Measurements from ENCODE around the gene SELENOO.

Gene SELENOO

DNA sequence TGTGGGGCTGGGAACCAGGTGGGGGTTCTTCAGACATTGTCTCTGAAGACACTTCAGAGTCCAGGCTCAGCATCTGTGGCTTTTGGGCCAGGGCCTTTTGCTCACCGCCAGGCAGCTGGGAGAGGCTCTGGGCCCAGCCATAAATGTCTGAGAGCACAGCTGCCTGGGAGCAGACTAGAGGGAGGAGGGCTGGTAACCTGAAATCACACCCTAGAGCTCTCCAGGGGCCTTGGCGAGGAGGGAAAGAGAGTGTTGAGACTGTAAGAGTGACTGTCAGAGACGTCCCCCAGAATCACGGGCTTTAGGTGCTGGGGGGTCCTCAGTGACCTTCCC is 11.0 kb upstream of the SELENOO start:
- Histone ChIP-seq H3K18ac (ENCODE audit: low read length) (peak overlapping the region; percentile 71), H2AFZ (ENCODE audit: low read length) (no peak overlapping the region), H2BK15ac (ENCODE audit: low read length) (peak overlapping the region; percentile 38), H3K4me1 (ENCODE audit: control insufficient read depth in 2 of 2, insufficient read depth in 1 of 2, low read depth in 1 of 2, low read length in 2 of 2) (peaks cover 4 to 11% of the 10 kb centered on the region in 2 donors), H3K36me3 (replicated peaks in 1 of 2; ENCODE audit: control insufficient read depth in 2 of 2, insufficient read depth in 2 of 2, low read length in 2 of 2) (peaks cover 14 to 20% of the 10 kb centered on the region in 2 donors), H2BK12ac (ENCODE audit: low read length) (no peak overlapping the region), H3K4me2 (ENCODE audit: insufficient read depth, low read length, poor library complexity, severe bottlenecking) (no peak overlapping the region), H2BK120ac (ENCODE audit: low read depth, low read length) (no peak overlapping the region), H3K27ac (replicated peaks; ENCODE audit: low read length) (no peak overlapping the region), H3K14ac (ENCODE audit: low read length) (no peak overlapping the region), H3K27me3 (ENCODE audit: control insufficient read depth in 3 of 3, insufficient read depth in 3 of 3, low read depth in 1 of 3, low read length in 3 of 3) (peaks cover 0 to 7% (median 0%) of the 10 kb centered on the region in 3 experiments), H2AK5ac (ENCODE audit: low read depth, low read length) (no peak overlapping the region), H3K79me1 (ENCODE audit: low read depth, low read length) (peaks cover 16% of the 10 kb centered on the region), H3K23ac (ENCODE audit: low read depth, low read length, poor library complexity) (peak overlapping the region; percentile 89), H4K8ac (ENCODE audit: low read depth, low read length) (no peak overlapping the region), H3K4me3 (ENCODE audit: low read length in 2 of 2) (no peak overlapping the region), H3K4ac (ENCODE audit: low read length) (no peak overlapping the region), H4K91ac (ENCODE audit: low read depth, low read length, poor library complexity) (no peak overlapping the region), H3K9me3 (replicated peaks in 1 of 2; ENCODE audit: control insufficient read depth in 2 of 2, insufficient read depth in 1 of 2, low read depth in 1 of 2, low read length in 2 of 2) (peaks cover 0 to 1% of the 10 kb centered on the region in 2 donors), H2BK5ac (ENCODE audit: low read length) (peak overlapping the region; percentile 71), H3K9ac (ENCODE audit: low read depth, low read length, poor library complexity) (peak overlapping the region; percentile 81)
- no peak for DNase-seq (ENCODE audit: low spot score)
- WGBS, 2 donors (ENCODE audit: extremely low coverage in 2 of 2, insufficient read length in 2 of 2, insufficient replicate concordance in 1 of 2): no CpG with 5 or more reads among the region's 4 CpGs

DNA sequence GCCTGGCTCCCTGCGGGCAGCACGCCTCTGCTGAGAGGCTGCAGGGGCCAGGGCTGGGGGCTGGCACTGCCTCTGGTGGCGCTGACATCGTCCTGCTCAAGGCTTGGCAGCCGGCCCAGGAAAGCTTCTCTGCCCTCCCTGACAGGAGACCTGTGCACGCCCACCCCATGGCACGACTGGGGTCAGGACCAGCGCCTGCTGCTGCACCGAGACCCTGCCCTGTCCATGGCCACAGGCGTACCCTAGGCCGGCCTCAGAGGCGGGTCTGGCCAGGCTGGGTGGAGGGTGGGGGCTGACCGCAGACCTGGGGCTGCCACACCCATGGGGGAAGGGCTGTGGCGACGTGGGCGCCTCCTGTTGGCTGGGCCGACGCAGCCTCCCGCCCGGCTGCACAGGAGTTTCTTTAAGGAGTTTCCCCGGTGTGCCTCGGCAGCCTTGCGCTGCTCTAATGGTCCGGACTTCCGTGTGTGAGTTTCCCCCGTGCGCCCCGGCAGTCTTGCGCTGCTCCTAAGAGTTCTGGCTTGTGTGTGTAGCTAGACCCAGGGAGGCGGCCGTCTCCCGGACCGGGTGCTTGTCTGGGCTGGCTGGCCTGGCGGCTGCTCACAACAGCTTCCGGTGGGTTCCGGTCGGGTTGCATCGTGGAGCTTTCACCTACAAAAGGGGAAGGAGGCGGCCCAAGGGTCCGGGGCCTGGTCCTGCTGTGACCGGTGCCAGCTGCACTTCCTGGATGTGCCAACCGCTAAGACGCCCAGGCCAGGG is 10.4 kb upstream of the SELENOO start:
- H2AK5ac ChIP-seq (ENCODE audit: low read depth, low read length): peak overlapping the region; percentile 37
- H3K79me1 ChIP-seq (ENCODE audit: low read depth, low read length): peaks cover 13% of the 10 kb centered on the region
- H4K8ac ChIP-seq (ENCODE audit: low read depth, low read length): no peak overlapping the region
- peaks cover 0 to 1% (median 0%) of the 10 kb centered on the region in 3 experiments for H3K27me3 ChIP-seq (ENCODE audit: control insufficient read depth in 3 of 3, insufficient read depth in 3 of 3, low read depth in 1 of 3, low read length in 3 of 3)
- H2AFZ ChIP-seq (ENCODE audit: low read length): no peak overlapping the region
- H3K4me2 ChIP-seq (ENCODE audit: insufficient read depth, low read length, poor library complexity, severe bottlenecking): peak overlapping the region; percentile 14
- H4K91ac ChIP-seq (ENCODE audit: low read depth, low read length, poor library complexity): no peak overlapping the region
- peaks cover 0 to 2% of the 10 kb centered on the region in 2 donors for H3K9me3 ChIP-seq (replicated peaks in 1 of 2; ENCODE audit: control insufficient read depth in 2 of 2, insufficient read depth in 1 of 2, low read depth in 1 of 2, low read length in 2 of 2)
- no peak overlapping the region for H3K14ac ChIP-seq (ENCODE audit: low read length)
- H3K9ac ChIP-seq (ENCODE audit: low read depth, low read length, poor library complexity): peak overlapping the region; percentile 81
- no peak overlapping the region for H3K27ac ChIP-seq (replicated peaks; ENCODE audit: low read length)
- peak overlapping the region in 1 of 2 donors; percentile 30 for H3K4me3 ChIP-seq (ENCODE audit: low read length in 2 of 2)
- peaks cover 4 to 8% of the 10 kb centered on the region in 2 donors for H3K4me1 ChIP-seq (ENCODE audit: control insufficient read depth in 2 of 2, insufficient read depth in 1 of 2, low read depth in 1 of 2, low read length in 2 of 2)
- H2BK15ac ChIP-seq (ENCODE audit: low read length): peak overlapping the region; percentile 38
- peak overlapping the region; percentile 89 for H3K23ac ChIP-seq (ENCODE audit: low read depth, low read length, poor library complexity)
- H3K18ac ChIP-seq (ENCODE audit: low read length): peak overlapping the region; percentile 87
- DNase-seq (ENCODE audit: low spot score): no peak
- no peak overlapping the region for H2BK120ac ChIP-seq (ENCODE audit: low read depth, low read length)
- H2BK12ac ChIP-seq (ENCODE audit: low read length): no peak overlapping the region
- H3K4ac ChIP-seq (ENCODE audit: low read length): no peak overlapping the region
- H3K36me3 ChIP-seq (replicated peaks in 1 of 2; ENCODE audit: control insufficient read depth in 2 of 2, insufficient read depth in 2 of 2, low read length in 2 of 2): peaks cover 16 to 26% of the 10 kb centered on the region in 2 donors
- H2BK5ac ChIP-seq (ENCODE audit: low read length): peak overlapping the region; percentile 71
- no CpG with 5 or more reads among the region's 43 CpGs for WGBS, 2 donors (ENCODE audit: extremely low coverage in 2 of 2, insufficient read length in 2 of 2, insufficient replicate concordance in 1 of 2)

DNA sequence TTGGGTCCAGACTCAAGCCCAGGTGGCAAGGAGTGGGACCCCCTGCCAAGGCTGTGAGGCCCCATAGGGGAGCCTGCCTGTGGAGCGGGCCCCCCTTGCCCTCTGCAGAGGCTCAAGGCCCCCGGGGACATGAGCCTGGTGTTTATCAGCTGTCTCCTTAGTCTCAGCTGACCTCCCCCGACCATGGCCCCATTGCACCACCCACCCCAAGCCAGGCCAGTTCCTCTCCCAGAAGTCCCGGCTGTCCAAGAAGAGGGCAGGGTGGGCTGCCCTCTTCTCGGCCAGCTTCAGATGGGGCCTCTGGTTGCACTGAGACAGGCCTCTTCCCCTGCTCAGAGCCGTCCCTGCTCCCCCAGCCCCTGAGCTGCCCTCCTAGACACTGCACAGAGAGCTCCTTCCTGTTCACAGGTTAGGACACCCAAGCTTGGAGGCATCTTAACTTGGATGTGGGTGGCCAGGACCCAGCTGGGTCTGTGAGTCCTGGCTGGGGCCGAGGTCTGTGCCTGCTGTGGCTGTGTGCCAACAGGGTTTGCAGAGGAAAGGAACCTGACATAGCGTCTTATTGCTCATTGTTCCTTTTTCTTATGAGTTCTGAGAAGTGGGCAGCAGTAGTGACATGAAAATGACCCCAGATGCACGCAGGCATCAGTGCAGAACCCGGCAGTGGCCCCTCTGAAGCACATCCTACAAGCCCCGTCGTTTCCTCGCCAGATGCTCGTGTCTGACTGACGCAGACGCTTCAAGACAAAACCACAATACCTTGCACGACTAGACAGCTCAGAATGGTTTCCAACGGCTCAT is 9.7 kb upstream of the SELENOO start:
- Histone ChIP-seq H4K91ac (ENCODE audit: low read depth, low read length, poor library complexity) (no peak overlapping the region), H3K9me3 (replicated peaks in 1 of 2; ENCODE audit: control insufficient read depth in 2 of 2, insufficient read depth in 1 of 2, low read depth in 1 of 2, low read length in 2 of 2) (peaks cover 0 to 2% of the 10 kb centered on the region in 2 donors), H4K8ac (ENCODE audit: low read depth, low read length) (no peak overlapping the region), H3K36me3 (replicated peaks in 1 of 2; ENCODE audit: control insufficient read depth in 2 of 2, insufficient read depth in 2 of 2, low read length in 2 of 2) (peaks cover 16 to 26% of the 10 kb centered on the region in 2 donors), H3K18ac (ENCODE audit: low read length) (peak overlapping the region; percentile 87), H3K79me1 (ENCODE audit: low read depth, low read length) (peaks cover 13% of the 10 kb centered on the region), H3K23ac (ENCODE audit: low read depth, low read length, poor library complexity) (peak overlapping the region; percentile 43), H2AFZ (ENCODE audit: low read length) (no peak overlapping the region), H3K27ac (replicated peaks; ENCODE audit: low read length) (no peak overlapping the region), H2BK12ac (ENCODE audit: low read length) (no peak overlapping the region), H3K4me2 (ENCODE audit: insufficient read depth, low read length, poor library complexity, severe bottlenecking) (peak overlapping the region; percentile 14), H3K14ac (ENCODE audit: low read length) (no peak overlapping the region), H3K27me3 (ENCODE audit: control insufficient read depth in 3 of 3, insufficient read depth in 3 of 3, low read depth in 1 of 3, low read length in 3 of 3) (no peaks in the 10 kb centered on the region), H2BK15ac (ENCODE audit: low read length) (no peak overlapping the region), H3K4ac (ENCODE audit: low read length) (no peak overlapping the region), H3K4me1 (ENCODE audit: control insufficient read depth in 2 of 2, insufficient read depth in 1 of 2, low read depth in 1 of 2, low read length in 2 of 2) (peaks cover 4 to 6% of the 10 kb centered on the region in 2 donors), H3K9ac (ENCODE audit: low read depth, low read length, poor library complexity) (no peak overlapping the region), H2BK5ac (ENCODE audit: low read length) (peak overlapping the region; percentile 71), H2BK120ac (ENCODE audit: low read depth, low read length) (no peak overlapping the region), H2AK5ac (ENCODE audit: low read depth, low read length) (peak overlapping the region; percentile 37), H3K4me3 (ENCODE audit: low read length in 2 of 2) (no peak overlapping the region)
- no CpG with 5 or more reads among the region's 18 CpGs for WGBS, 2 donors (ENCODE audit: extremely low coverage in 2 of 2, insufficient read length in 2 of 2, insufficient replicate concordance in 1 of 2)
- DNase-seq (ENCODE audit: low spot score): no peak

All from neuronal stem cell (in vitro differentiated cells).